ENCODE data around the gene RPRD1B.

The RPRD1B gene

GRCh38 chr20:38121741-38122140, 88.2 kb downstream of the RPRD1B start:
- Histone ChIP-seq H3K27ac (ENCODE audit: poor library complexity, severe bottlenecking) (no peak overlapping the region), H3K27me3 (ENCODE audit: insufficient read depth, poor library complexity, severe bottlenecking) (no peaks in the 10 kb centered on the region), H3K4me3 (ENCODE audit: severe bottlenecking) (no peak overlapping the region), H3K36me3 (ENCODE audit: low read depth) (no peaks in the 10 kb centered on the region), H3K9me3 (ENCODE audit: severe bottlenecking) (peaks cover 2% of the 10 kb centered on the region), H3K4me1 (ENCODE audit: insufficient read depth, poor library complexity, severe bottlenecking) (peaks cover 43% of the 10 kb centered on the region)
- ATAC-seq (ENCODE audit: low read depth): no peak
- TF ChIP-seq CTCF (IDR thresholded peaks at IDR 0.05; ENCODE audit: poor library complexity, severe bottlenecking): no peak
- DNase-seq (ENCODE audit: low spot score): peak; percentile 44

GRCh38 chr20:38123021-38123587, 89.6 kb downstream of the RPRD1B start:
- Histone ChIP-seq H3K4me1 (ENCODE audit: insufficient read depth, poor library complexity, severe bottlenecking) (peaks cover 41% of the 10 kb centered on the region), H3K36me3 (ENCODE audit: low read depth) (no peaks in the 10 kb centered on the region), H3K27ac (ENCODE audit: poor library complexity, severe bottlenecking) (peak overlapping the region; percentile 62), H3K9me3 (ENCODE audit: severe bottlenecking) (no peaks in the 10 kb centered on the region), H3K27me3 (ENCODE audit: insufficient read depth, poor library complexity, severe bottlenecking) (no peaks in the 10 kb centered on the region), H3K4me3 (ENCODE audit: severe bottlenecking) (no peak overlapping the region)
- peak; percentile 18 for ATAC-seq (ENCODE audit: low read depth)
- no peak for TF ChIP-seq CTCF (IDR thresholded peaks at IDR 0.05; ENCODE audit: poor library complexity, severe bottlenecking)
- peak; percentile 81 for DNase-seq (ENCODE audit: low spot score)

GRCh38 chr20:38125157-38126056, 91.9 kb downstream of the RPRD1B start:
- Histone ChIP-seq H3K4me1 (ENCODE audit: insufficient read depth, poor library complexity, severe bottlenecking) (peaks cover 37% of the 10 kb centered on the region), H3K27ac (ENCODE audit: poor library complexity, severe bottlenecking) (peak overlapping the region; percentile 69), H3K9me3 (ENCODE audit: severe bottlenecking) (no peaks in the 10 kb centered on the region), H3K4me3 (ENCODE audit: severe bottlenecking) (no peak overlapping the region), H3K27me3 (ENCODE audit: insufficient read depth, poor library complexity, severe bottlenecking) (no peaks in the 10 kb centered on the region), H3K36me3 (ENCODE audit: low read depth) (no peaks in the 10 kb centered on the region)
- DNase-seq (ENCODE audit: low spot score): peak; percentile 93
- no peak for TF ChIP-seq CTCF (IDR thresholded peaks at IDR 0.05; ENCODE audit: poor library complexity, severe bottlenecking)
- peak; percentile 50 for ATAC-seq (ENCODE audit: low read depth)

GRCh38 chr20:38126146-38126921, 92.8 kb downstream of the RPRD1B start:
- peaks cover 37% of the 10 kb centered on the region for H3K4me1 ChIP-seq (ENCODE audit: insufficient read depth, poor library complexity, severe bottlenecking)
- H3K36me3 ChIP-seq (ENCODE audit: low read depth): no peaks in the 10 kb centered on the region
- no peak; the same call in 2 of the 3 replicates for ATAC-seq (ENCODE audit: low read depth)
- peak; percentile 75 for DNase-seq (ENCODE audit: low spot score)
- peak overlapping the region; percentile 69 for H3K27ac ChIP-seq (ENCODE audit: poor library complexity, severe bottlenecking)
- no peak overlapping the region for H3K4me3 ChIP-seq (ENCODE audit: severe bottlenecking)
- no peaks in the 10 kb centered on the region for H3K27me3 ChIP-seq (ENCODE audit: insufficient read depth, poor library complexity, severe bottlenecking)
- H3K9me3 ChIP-seq (ENCODE audit: severe bottlenecking): no peaks in the 10 kb centered on the region
- no peak for TF ChIP-seq CTCF (IDR thresholded peaks at IDR 0.05; ENCODE audit: poor library complexity, severe bottlenecking)

All from RWPE2 (cell line).